Measurements from ENCODE around the gene AP3B2.

AP3B2 gene

GRCh38 chr15:82698711-82699345 is 10.8 kb downstream of the AP3B2 start:
- TF ChIP-seq, protein P1, sequence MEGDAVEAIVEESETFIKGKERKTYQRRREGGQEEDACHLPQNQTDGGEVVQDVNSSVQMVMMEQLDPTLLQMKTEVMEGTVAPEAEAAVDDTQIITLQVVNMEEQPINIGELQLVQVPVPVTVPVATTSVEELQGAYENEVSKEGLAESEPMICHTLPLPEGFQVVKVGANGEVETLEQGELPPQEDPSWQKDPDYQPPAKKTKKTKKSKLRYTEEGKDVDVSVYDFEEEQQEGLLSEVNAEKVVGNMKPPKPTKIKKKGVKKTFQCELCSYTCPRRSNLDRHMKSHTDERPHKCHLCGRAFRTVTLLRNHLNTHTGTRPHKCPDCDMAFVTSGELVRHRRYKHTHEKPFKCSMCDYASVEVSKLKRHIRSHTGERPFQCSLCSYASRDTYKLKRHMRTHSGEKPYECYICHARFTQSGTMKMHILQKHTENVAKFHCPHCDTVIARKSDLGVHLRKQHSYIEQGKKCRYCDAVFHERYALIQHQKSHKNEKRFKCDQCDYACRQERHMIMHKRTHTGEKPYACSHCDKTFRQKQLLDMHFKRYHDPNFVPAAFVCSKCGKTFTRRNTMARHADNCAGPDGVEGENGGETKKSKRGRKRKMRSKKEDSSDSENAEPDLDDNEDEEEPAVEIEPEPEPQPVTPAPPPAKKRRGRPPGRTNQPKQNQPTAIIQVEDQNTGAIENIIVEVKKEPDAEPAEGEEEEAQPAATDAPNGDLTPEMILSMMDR (IDR thresholded peaks at IDR 0.05; ENCODE audit: borderline replicate concordance, insufficient read depth, low read depth, low read length), result no peak
- no peak overlapping the region for H3K4me3 ChIP-seq (ENCODE audit: low read depth, low read length)

GRCh38 chr15:82697735-82698407 is 11.8 kb downstream of the AP3B2 start:
- no peak overlapping the region for H3K4me3 ChIP-seq (ENCODE audit: low read depth, low read length)
- TF ChIP-seq, protein P1 (IDR thresholded peaks at IDR 0.05; ENCODE audit: borderline replicate concordance, insufficient read depth, low read depth, low read length), result no peak

- TF ChIP-seq, protein P1 (IDR thresholded peaks at IDR 0.05; ENCODE audit: borderline replicate concordance, insufficient read depth, low read depth, low read length), result no peak
- no peak overlapping the region for H3K4me3 ChIP-seq (ENCODE audit: low read depth, low read length)
These were observed 17.5 kb downstream of the AP3B2 start for GRCh38 chr15:82692171-82692570.

DNA sequence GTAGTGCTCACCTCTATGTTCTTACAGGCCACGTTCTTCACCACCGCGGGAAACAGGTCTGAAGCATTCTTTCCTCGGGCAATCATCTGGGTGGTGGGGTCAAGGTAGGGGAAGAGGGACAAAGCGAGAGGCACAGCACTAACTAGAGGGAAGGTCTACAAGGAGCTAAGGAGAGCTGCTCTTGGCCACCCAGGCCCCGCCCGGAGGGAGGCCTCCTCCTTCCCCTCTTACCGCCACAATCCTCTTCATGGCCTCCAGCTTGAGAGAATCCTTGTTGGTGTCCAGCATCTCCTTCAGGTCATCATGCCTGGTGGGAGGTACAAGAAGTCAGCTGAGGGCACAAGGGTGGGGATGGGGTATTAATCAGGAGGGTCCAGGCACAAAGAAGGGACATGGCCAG is 20.5 kb downstream of the AP3B2 start:
- H3K4me3 ChIP-seq (ENCODE audit: low read depth, low read length), result no peak overlapping the region
- TF ChIP-seq, protein P1 (IDR thresholded peaks at IDR 0.05; ENCODE audit: borderline replicate concordance, insufficient read depth, low read depth, low read length), result no peak

GRCh38 chr15:82688691-82689090 is 21.0 kb downstream of the AP3B2 start:
- TF ChIP-seq, protein P1 (IDR thresholded peaks at IDR 0.05; ENCODE audit: borderline replicate concordance, insufficient read depth, low read depth, low read length), result no peak

DNA sequence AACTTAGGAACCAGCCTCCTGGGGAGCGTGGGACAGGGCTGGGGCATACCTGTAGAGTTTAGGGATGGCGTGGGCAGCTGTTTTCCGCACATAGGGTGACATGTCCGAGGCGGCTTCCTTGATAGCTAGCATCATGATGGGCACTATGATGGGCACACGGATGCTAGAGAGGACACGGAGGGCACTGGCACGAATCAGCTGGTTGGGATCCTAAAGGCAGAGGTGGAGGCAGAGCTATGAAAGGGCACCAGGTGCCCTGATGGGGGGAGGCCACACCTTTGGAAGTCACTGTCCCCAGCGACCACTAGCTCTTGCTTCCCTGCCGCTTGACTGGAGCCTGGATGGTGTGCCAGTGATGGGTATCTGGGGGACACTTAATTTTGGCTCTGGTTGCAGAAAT is 28.3 kb downstream of the AP3B2 start:
- no peak overlapping the region for H3K4me3 ChIP-seq (ENCODE audit: low read depth, low read length)
- TF ChIP-seq, protein P1 (IDR thresholded peaks at IDR 0.05; ENCODE audit: borderline replicate concordance, insufficient read depth, low read depth, low read length), result no peak

More at GRCh38 chr15:82688691-82689090, 21.0 kb downstream of the AP3B2 start:
- H3K4me3 ChIP-seq (ENCODE audit: low read depth, low read length), result no peak overlapping the region

Data from GM12875 (cell line).